ENCODE data around the gene GOLPH3.
"Not testable (repeated sequence)": the region's sequence is repeated elsewhere in the genome, so short reads cannot be mapped to it uniquely, and the experiment has no call there.

GOLPH3 gene

GRCh38 chr5:32130865-32131264 lies 43.3 kb downstream of the GOLPH3 start:
- TF ChIP-seq CTCF (IDR thresholded peaks at IDR 0.05; ENCODE audit: extremely low read depth, insufficient read depth, missing control alignments) = no peak
- no peak for DNase-seq (ENCODE audit: low spot score)
- in situ Hi-C loops (cut with MboI; ENCODE audit: low pct_unique_long_range_greater_than_20kb, low sequenced_read_pairs, unreplicated experiment) = no loop called here

GRCh38 chr5:32129074-32129598 lies 45.0 kb downstream of the GOLPH3 start:
- in situ Hi-C loops (cut with MboI; ENCODE audit: low pct_unique_long_range_greater_than_20kb, low sequenced_read_pairs, unreplicated experiment) = no loop called here
- no peak for DNase-seq (ENCODE audit: low spot score)
- TF ChIP-seq CTCF (IDR thresholded peaks at IDR 0.05; ENCODE audit: extremely low read depth, insufficient read depth, missing control alignments) = no peak

GRCh38 chr5:32127711-32128110 lies 46.4 kb downstream of the GOLPH3 start:
- TF ChIP-seq CTCF (IDR thresholded peaks at IDR 0.05; ENCODE audit: extremely low read depth, insufficient read depth, missing control alignments) = no peak
- in situ Hi-C loops (cut with MboI; ENCODE audit: low pct_unique_long_range_greater_than_20kb, low sequenced_read_pairs, unreplicated experiment) = no loop called here

GRCh38 chr5:32126691-32127090 lies 47.4 kb downstream of the GOLPH3 start:
- in situ Hi-C loops (cut with MboI; ENCODE audit: low pct_unique_long_range_greater_than_20kb, low sequenced_read_pairs, unreplicated experiment) = no loop called here
- DNase-seq (ENCODE audit: low spot score) = no peak
- TF ChIP-seq CTCF (IDR thresholded peaks at IDR 0.05; ENCODE audit: extremely low read depth, insufficient read depth, missing control alignments) = no peak

More at GRCh38 chr5:32127711-32128110, 46.4 kb downstream of the GOLPH3 start:
- DNase-seq (ENCODE audit: low spot score) = no peak

- no peak for DNase-seq (ENCODE audit: low spot score)
- in situ Hi-C loops (cut with MboI; ENCODE audit: low pct_unique_long_range_greater_than_20kb, low sequenced_read_pairs, unreplicated experiment) = no loop called here
- no peak for TF ChIP-seq CTCF (IDR thresholded peaks at IDR 0.05; ENCODE audit: extremely low read depth, insufficient read depth, missing control alignments)
Measured at GRCh38 chr5:32123889-32124676, 50.0 kb downstream of the GOLPH3 start.

- TF ChIP-seq CTCF (IDR thresholded peaks at IDR 0.05; ENCODE audit: extremely low read depth, insufficient read depth, missing control alignments) = no peak
- in situ Hi-C loops (cut with MboI; ENCODE audit: low pct_unique_long_range_greater_than_20kb, low sequenced_read_pairs, unreplicated experiment) = no loop called here
- DNase-seq (ENCODE audit: low spot score) = peak; percentile 9
Measured at GRCh38 chr5:32123058-32123805, 50.9 kb downstream of the GOLPH3 start.

- DNase-seq (ENCODE audit: low spot score); in situ Hi-C loops (cut with MboI; ENCODE audit: low pct_unique_long_range_greater_than_20kb, low sequenced_read_pairs, unreplicated experiment): not testable (repeated sequence)
Measured at GRCh38 chr5:32118922-32119321, 55.2 kb downstream of the GOLPH3 start.

All from GM13977 (cell line).